GM19328 (cell line): ENCODE results near the gene OBSCN.

Source experiments
- ATAC-seq: cut with Tn5 transposase; IDR thresholded peaks from one replicate; pipeline ENCODE4 v1.9.1; 2021; ENCODE audit warnings: mild to moderate bottlenecking, moderate library complexity; ENCODE audit not compliant: unreplicated experiment

The OBSCN gene

GRCh38 chr1:228302086-228302485, 94.2 kb downstream of the OBSCN start:
- no peak for ATAC-seq

- no peak for ATAC-seq
Measured at GRCh38 chr1:228303596-228303995, 95.8 kb downstream of the OBSCN start.

DNA sequence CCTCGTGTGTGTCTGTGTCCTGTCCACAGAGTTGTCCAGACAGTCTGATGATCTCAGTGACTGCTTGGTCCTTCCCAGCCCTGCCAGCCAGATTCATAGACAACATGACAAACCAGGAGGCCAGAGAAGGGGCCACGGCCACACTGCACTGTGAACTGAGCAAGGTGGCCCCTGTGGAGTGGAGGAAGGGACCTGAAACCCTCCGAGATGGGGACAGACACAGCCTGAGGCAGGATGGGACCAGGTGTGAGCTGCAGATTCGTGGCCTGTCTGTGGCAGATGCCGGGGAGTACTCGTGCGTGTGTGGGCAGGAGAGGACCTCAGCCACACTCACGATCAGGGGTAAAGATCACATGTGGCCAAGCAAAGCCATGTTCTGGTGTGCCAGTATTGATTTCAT, 96.4 kb downstream of the OBSCN start:
- no peak for ATAC-seq

DNA sequence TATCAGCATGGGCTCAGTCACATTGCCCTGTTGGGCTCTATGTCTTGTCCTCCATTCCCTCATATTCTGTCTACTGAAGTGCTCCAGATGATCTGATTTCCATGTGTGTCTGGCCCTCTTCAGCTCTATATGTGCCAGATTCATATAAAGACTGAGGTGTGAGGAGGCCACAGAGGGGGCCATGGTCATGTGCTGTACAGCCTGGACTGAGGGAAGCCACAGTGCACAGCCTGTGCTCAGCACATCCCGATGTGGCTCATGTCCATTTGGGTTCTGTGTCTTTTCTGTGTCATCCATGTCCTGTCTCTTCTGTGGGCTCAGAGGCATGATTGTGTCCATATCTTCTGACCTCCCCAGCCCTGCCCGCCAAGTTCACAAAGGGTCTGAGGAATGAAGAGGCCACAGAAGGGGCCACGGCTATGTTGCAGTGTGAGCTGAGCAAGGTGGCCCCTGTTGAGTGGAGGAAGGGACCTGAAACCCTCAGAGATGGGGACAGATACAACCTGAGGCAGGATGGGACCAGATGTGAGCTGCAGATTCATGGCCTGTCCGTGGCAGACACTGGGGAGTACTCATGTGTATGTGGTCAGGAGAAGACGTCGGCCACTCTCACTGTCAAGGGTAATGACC, 97.0 kb downstream of the OBSCN start:
- no peak for ATAC-seq

GRCh38 chr1:228305721-228306152, 97.9 kb downstream of the OBSCN start:
- no peak for ATAC-seq

- no peak for ATAC-seq
Measured at GRCh38 chr1:228306275-228307217, 98.7 kb downstream of the OBSCN start.

DNA sequence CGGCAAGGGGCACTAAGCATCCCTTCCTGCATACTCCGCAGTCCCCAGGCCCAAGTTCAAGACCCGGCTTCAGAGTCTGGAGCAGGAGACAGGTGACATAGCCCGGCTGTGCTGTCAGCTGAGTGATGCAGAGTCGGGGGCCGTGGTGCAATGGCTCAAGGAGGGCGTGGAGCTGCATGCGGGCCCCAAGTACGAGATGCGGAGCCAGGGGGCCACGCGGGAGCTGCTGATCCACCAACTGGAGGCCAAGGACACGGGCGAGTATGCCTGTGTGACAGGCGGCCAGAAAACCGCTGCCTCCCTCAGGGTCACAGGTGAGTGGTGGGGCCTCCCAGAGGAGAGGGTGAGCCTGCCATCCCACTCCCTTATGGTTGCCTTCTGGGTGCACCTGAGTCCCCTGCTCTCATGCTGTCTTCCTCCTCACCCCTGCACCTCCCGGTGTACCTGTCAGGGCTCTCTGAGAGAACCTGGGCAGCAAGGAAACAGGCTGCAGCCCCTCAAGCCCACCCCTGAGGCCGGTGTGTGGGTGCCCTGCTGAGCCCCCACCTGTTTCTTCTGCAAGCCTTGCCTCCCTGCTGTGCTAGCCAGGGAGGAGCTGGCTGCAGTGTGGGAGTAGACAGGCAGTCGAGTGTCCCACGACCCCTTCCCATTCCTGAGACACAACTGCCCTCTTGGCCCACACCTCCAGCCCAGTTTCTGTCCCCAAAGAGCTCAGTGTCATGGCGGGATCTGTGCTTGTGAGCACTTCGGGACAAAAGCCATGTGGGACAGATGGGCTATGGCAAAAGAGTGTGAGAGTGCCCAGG, 99.6 kb downstream of the OBSCN start:
- ATAC-seq: no peak

GRCh38 chr1:228308085-228308601, 100.3 kb downstream of the OBSCN start:
- no peak for ATAC-seq

- no peak for ATAC-seq
Measured at GRCh38 chr1:228308628-228309325, 100.9 kb downstream of the OBSCN start.

- no peak for ATAC-seq
Measured at GRCh38 chr1:228309326-228310067, 101.7 kb downstream of the OBSCN start.

GRCh38 chr1:228310162-228310792, 102.4 kb downstream of the OBSCN start:
- ATAC-seq: no peak

DNA sequence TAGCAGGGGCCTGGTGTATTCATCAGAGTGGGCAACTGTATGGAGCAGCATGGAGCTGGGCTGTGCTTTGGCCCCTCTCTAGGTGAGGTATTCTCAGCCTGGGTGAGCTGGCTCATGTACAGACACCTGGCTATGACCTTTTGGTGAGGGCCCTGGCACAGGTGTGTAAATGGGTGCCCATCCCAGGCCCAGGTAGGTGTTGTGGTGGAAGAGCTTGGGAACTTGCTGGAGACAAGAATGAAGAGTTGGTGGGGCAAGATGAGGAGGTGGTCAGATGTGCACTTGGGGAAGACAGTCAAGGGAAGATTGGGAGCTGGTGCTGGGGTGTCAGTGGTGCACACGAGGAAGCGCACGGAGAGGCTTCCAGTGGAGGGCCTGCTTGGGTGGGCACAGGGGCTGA, 103.2 kb downstream of the OBSCN start:
- no peak for ATAC-seq

DNA sequence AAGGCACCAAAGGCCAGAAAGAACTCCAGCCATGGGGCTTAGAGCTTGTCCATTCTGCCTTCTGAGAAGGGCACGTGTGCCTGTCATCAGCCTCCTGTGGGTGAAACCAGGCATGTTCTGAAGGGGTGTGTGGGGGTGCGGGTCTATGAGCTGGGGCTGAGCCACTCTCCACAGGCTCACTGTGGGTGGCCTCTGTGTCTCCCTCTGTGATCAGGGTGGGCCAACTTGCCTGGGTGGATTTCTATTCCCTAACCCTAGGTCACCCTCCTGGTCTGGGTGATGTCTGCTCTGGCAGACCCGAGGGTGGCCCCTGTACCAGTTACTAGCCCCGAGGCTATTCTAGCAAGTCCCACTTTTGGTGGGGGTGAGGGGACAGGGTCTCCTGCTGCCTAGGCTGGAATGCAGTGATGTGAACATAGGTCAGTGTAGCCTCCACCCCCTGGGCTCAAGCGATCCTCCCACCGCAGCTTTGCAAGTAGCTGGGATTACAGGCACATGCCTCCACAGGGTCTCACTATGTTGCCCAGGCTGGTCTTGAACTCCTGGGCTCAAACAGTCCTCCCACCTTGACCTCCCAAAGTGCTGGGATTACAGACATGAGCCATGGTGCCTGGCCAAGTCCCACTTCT, 104.4 kb downstream of the OBSCN start:
- ATAC-seq: no peak

- no peak for ATAC-seq
Measured at GRCh38 chr1:228313536-228314277, 105.9 kb downstream of the OBSCN start.

- ATAC-seq: no peak
Measured at GRCh38 chr1:228314315-228314657, 106.4 kb downstream of the OBSCN start.

GRCh38 chr1:228314658-228315483, 107.0 kb downstream of the OBSCN start:
- ATAC-seq: no peak

DNA sequence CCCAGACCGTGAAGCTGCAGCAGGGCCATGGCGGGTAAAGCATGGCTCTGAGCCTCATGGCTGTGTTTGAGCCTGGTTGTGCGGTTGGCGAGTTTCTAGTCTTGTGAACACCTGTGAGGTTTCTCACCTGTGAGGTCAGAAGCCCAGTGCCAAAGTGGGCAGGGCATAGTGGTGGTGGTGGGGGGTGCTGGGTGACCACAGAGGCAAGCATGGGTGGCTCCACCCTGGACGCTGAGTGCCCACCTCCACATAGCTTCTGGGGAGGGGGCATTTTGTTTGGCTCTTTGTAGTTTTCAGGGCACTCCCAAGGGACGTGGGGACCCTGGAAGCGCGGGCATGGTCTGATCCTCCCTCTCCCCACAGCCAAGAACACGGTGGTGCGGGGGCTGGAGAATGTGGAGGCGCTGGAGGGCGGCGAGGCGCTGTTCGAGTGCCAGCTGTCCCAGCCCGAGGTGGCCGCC, 107.7 kb downstream of the OBSCN start:
- no peak for ATAC-seq
